SH-SY5Y (cell line): ENCODE results near the gene CTDP1.

Experiments used
- GATA2 ChIP-seq: IDR thresholded peaks from 2 replicates; pipeline ENCODE4 v1.6.1; 2011; ENCODE audit warnings: mild to moderate bottlenecking, low read depth, low read length
- GATA3 ChIP-seq: IDR thresholded peaks from 2 replicates; pipeline ENCODE4 v1.6.1; 2011; ENCODE audit warnings: low read depth, mild to moderate bottlenecking, low read length, moderate library complexity

DNA sequence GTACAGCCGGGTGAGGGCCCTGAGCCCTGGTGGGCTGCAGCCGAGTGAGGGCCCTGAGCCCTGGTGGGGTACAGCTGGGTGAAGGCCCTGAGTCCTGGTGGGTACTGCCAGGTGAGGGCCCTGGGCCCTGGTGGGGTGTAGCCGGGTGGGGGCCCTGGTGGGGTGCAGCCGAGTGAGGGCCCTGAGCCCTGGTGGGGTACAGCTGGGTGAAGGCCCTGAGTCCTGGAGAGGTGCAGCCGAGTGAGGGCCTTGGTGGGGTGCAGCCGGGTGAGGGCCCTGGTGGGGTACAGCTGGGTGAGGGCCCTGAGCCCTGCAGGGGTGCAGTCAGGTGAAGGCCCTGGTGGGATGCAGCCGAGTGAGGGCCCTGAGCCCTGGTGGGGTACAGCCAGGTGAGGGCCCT is 37.5 kb downstream of the CTDP1 start:
- TF ChIP-seq GATA2 (no peak), GATA3 (no peak)
